Measurements from ENCODE around the gene PRKCI. TPM values are rescaled to one million over a fixed set of nuclear protein-coding genes. Genes with fewer than 3 reads are reported as not detected.

Gene PRKCI
- total RNA-seq, 1 experiment from 2014 or later: 90.6 TPM

DNA sequence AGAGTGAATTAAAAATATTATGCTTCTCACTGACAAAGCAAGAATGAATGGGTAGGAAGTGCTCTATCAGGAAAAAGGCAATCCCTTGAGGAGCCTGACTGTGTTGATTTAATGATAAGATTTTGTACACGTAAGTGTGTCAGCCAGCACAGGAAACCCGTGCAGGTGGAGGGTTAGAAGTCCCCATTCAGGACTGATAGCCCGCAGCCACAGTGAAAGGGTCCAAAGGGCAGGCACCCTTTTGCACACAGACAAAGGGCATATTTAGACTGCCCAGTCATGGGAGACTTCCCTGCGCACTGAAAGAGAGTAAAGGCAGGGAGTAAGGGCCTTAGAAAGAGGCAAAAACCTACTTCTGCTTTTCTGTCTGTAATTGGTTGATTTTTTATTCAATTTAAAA, 108.9 kb downstream of the PRKCI start:
- Mint-ChIP-seq H3K4me1 (no peaks in the 10 kb centered on the region), H3K27ac (no peak overlapping the region), H3K4me3 (no peak overlapping the region), H3K27me3 (ENCODE audit: low read depth) (peaks cover 8% of the 10 kb centered on the region), H3K36me3 (peaks cover 28% of the 10 kb centered on the region), H3K9me3 (peaks cover 29% of the 10 kb centered on the region)
- ATAC-seq (no peak), DNase-seq (ENCODE audit: low spot score) (no peak)
- no peak for TF ChIP-seq GABPB1 (CRISPR knock-in tag; IDR thresholded peaks at IDR 0.05)
- no peak for TF ChIP-seq CTCF (IDR thresholded peaks at IDR 0.05)
- no peak for TF ChIP-seq ZNF416 (CRISPR knock-in tag; IDR thresholded peaks at IDR 0.05)
- no peak for TF ChIP-seq ZNF219 (CRISPR knock-in tag; IDR thresholded peaks at IDR 0.05; ENCODE audit: borderline replicate concordance)
- no peak for TF ChIP-seq CBFB (CRISPR knock-in tag; IDR thresholded peaks at IDR 0.05; ENCODE audit: low read depth)
- TF ChIP-seq ESRRA (CRISPR knock-in tag; IDR thresholded peaks at IDR 0.05; ENCODE audit: borderline replicate concordance): no peak
- TF ChIP-seq MXD4 (CRISPR knock-in tag; IDR thresholded peaks at IDR 0.05; ENCODE audit: borderline replicate concordance): no peak
- TF ChIP-seq ZNF138 (CRISPR knock-in tag; conservative IDR thresholded peaks at IDR 0.05): no peak
- TF ChIP-seq OVOL2 (CRISPR knock-in tag; IDR thresholded peaks at IDR 0.05; ENCODE audit: borderline replicate concordance): no peak
- no peak for TF ChIP-seq NFYB (CRISPR knock-in tag; conservative IDR thresholded peaks at IDR 0.05; ENCODE audit: low read depth)
- no peak for TF ChIP-seq PRDM15 (CRISPR knock-in tag; IDR thresholded peaks at IDR 0.05)
- no peak for TF ChIP-seq ZMAT4 (CRISPR knock-in tag; IDR thresholded peaks at IDR 0.05)
- TF ChIP-seq, protein P1, sequence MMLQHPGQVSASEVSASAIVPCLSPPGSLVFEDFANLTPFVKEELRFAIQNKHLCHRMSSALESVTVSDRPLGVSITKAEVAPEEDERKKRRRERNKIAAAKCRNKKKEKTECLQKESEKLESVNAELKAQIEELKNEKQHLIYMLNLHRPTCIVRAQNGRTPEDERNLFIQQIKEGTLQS (CRISPR knock-in tag; conservative IDR thresholded peaks at IDR 0.05): no peak
- TF ChIP-seq MYBL2 (CRISPR knock-in tag; IDR thresholded peaks at IDR 0.05): no peak
- no peak for TF ChIP-seq FOXP4 (CRISPR knock-in tag; IDR thresholded peaks at IDR 0.05)
- no peak for TF ChIP-seq PRRX2 (CRISPR knock-in tag; IDR thresholded peaks at IDR 0.05)
- no peak for TF ChIP-seq E2F1 (CRISPR knock-in tag; IDR thresholded peaks at IDR 0.05)
- no peak for TF ChIP-seq AR (CRISPR knock-in tag; IDR thresholded peaks at IDR 0.05)
- no peak for TF ChIP-seq ZNF396 (CRISPR knock-in tag; IDR thresholded peaks at IDR 0.05; ENCODE audit: borderline replicate concordance)
- TF ChIP-seq FOXP1 (CRISPR knock-in tag; IDR thresholded peaks at IDR 0.05; ENCODE audit: borderline replicate concordance): no peak
- ChIA-PET CTCF (no interaction called here), POLR2A (no interaction called here)

Data from WTC11 (cell line).